HFF-Myc (cell line): Measurements from ENCODE around the gene GRIK4.

Experiments
- DNase-seq: peaks from one replicate; pipeline ENCODE4 v3.0.0-alpha.2; 2011; ENCODE audit warnings: low read depth; ENCODE audit errors: extremely low read depth
- H3K4me3 ChIP-seq: replicated peaks from 2 replicates; pipeline ENCODE4 v1.5.1; 2011; ENCODE audit warnings: low read depth, mild to moderate bottlenecking, control low read depth, low read length
- CTCF ChIP-seq: IDR thresholded peaks from 2 replicates; pipeline ENCODE4 v1.5.1; 2012; ENCODE audit warnings: mild to moderate bottlenecking, low read depth, low read length, control low read depth; ENCODE audit errors: missing control alignments

GRIK4 gene

GRCh38 chr11:120681434-120682331 is 170.1 kb downstream of the GRIK4 start:
- TF ChIP-seq CTCF, result no peak
- DNase-seq, result no peak
- no peak overlapping the region for H3K4me3 ChIP-seq

- TF ChIP-seq CTCF, result no peak
- no peak overlapping the region for H3K4me3 ChIP-seq
- DNase-seq, result no peak
Measured at GRCh38 chr11:120682332-120682649, 170.7 kb downstream of the GRIK4 start.

DNA sequence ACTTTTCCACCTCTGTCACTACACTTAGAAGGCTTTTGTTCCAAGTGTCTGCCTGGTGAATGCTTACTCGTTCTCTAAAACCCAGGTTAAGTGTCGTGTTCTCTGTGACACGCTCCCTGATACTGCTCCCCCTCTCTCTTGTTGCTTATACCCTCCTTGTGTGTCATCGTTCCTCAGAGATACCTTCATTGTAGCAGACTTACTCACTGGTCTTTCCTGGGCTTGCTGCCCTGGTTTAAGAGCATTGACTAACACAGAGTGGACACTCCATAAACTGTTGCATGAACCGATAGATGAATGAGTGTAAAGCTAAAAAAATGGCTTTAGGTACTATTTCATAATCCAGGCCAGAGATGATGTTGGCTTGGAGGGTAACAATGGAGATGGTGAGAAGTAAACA is 171.3 kb downstream of the GRIK4 start:
- no peak for DNase-seq
- H3K4me3 ChIP-seq, result no peak overlapping the region

GRCh38 chr11:120686516-120686915 is 175.0 kb downstream of the GRIK4 start:
- no peak for DNase-seq
- TF ChIP-seq CTCF, result no peak
- no peak overlapping the region for H3K4me3 ChIP-seq

More for the DNA sequence above, 171.3 kb downstream of the GRIK4 start:
- TF ChIP-seq CTCF, result no peak

DNA sequence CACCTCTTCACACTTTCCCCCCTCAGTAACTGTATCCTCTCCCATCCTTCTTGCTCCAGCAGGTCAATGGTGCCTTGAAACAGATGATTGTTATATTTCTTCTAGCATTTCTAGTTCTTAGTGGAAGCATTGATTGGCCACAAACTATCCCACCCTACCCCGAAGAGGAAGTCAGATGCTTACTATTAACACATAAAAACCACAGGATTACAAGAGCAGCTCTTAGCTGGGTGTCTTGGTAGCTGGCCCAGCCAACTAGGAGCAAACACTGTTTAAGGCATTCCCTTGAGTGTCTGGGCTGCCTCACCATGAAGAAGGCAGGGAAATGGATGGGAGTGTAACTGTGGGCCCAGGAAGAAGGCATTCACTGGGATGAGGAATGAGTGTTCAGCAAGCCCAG is 176.6 kb downstream of the GRIK4 start:
- DNase-seq, result no peak
- TF ChIP-seq CTCF, result no peak
- no peak overlapping the region for H3K4me3 ChIP-seq

DNA sequence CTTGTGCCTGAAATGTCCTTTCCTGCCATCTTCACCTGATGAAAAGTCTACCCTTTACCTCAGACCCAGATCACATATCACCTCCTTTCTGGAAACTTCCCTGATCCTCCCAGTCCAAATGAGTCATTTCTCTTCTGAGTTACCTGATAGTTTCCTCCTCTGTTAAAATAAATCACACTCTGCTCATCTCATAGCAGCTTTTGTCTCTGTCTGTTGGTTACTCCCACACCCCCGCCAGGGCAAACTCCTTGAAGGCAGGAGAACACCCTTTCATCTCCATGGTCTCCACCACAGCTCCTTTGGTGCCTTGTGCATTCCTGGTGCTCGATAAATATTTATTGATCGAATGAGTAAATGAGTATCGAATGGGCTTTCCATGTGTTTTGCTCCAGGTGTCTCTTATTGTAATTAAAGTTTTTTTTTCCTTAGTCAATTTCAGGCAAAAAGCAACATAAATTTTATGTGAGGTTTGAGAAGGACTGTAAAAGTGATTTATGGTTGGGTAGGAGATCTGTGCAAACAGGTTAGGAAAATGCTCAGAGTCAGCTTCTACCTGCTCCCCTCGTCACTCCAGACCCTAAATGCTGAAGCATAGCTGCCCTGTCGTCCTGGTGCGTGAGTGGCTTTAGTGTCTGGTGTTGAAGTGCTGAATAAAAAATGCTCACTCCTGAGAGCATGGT is 178.2 kb downstream of the GRIK4 start:
- no peak for TF ChIP-seq CTCF
- no peak overlapping the region for H3K4me3 ChIP-seq
- DNase-seq, result no peak
